Measurements from ENCODE around the gene RGPD8.
"Not testable (repeated sequence)": the region's sequence is repeated elsewhere in the genome, so short reads cannot be mapped to it uniquely, and the experiment has no call there.

DNA sequence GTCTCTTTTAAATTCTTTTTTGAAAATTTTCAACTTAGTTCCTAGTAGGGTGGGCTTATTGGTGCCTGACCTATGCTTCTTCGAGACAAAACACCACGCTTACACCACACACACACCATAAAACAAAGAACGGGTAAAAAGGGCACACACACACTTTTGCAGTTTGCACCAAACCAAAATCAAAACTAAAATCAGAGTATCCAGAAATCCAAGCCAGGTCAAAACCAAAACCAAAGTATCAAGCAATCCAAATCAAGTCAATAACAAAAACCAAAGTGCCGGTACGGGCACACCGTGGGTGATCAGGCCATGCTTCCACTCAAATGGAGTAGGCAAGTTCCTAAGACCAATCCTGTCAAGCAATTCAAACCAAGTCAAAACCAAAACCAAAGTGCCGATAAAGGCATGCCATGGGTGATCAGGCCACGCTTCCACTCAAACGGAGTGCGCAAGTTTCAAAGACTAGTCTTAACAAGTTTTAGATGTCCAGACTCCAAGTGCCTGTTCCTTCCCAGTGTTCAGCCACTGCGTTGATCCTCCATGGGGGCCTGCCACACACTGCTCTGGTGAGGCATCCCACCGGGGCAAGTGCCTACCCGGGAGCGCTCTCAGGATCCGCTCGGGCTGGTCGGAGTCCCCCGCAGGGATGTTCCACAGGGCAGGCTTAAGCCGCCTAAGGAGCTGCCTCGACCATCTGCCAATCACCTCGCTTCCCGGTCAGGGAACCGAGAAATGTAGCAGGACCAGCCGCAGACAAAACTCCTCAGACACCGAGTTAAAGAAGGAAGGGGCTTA is 80.4 kb downstream of the RGPD8 start:
- TF ChIP-seq EP300, POLR2A, POLR2AphosphoS5 (IDR thresholded peaks at IDR 0.05): not testable (repeated sequence)
- TF ChIP-seq, protein P1, sequence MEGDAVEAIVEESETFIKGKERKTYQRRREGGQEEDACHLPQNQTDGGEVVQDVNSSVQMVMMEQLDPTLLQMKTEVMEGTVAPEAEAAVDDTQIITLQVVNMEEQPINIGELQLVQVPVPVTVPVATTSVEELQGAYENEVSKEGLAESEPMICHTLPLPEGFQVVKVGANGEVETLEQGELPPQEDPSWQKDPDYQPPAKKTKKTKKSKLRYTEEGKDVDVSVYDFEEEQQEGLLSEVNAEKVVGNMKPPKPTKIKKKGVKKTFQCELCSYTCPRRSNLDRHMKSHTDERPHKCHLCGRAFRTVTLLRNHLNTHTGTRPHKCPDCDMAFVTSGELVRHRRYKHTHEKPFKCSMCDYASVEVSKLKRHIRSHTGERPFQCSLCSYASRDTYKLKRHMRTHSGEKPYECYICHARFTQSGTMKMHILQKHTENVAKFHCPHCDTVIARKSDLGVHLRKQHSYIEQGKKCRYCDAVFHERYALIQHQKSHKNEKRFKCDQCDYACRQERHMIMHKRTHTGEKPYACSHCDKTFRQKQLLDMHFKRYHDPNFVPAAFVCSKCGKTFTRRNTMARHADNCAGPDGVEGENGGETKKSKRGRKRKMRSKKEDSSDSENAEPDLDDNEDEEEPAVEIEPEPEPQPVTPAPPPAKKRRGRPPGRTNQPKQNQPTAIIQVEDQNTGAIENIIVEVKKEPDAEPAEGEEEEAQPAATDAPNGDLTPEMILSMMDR (IDR thresholded peaks at IDR 0.05): not testable (repeated sequence)

All from upper lobe of left lung (tissue), 4 donors.